HFF-Myc (cell line): Measurements from ENCODE around the gene TECTB.

ENCODE experiments used
- DNase-seq: peaks from one replicate; pipeline ENCODE4 v3.0.0-alpha.2; 2011; ENCODE audit warnings: low read depth; ENCODE audit errors: extremely low read depth
- H3K4me3 ChIP-seq: replicated peaks from 2 replicates; pipeline ENCODE4 v1.5.1; 2011; ENCODE audit warnings: low read depth, mild to moderate bottlenecking, control low read depth, low read length
- CTCF ChIP-seq: IDR thresholded peaks from 2 replicates; pipeline ENCODE4 v1.5.1; 2012; ENCODE audit warnings: mild to moderate bottlenecking, low read depth, low read length, control low read depth; ENCODE audit errors: missing control alignments

The TECTB gene

GRCh38 chr10:112290054-112290373 is 6.8 kb downstream of the TECTB start:
- H3K4me3 ChIP-seq = no peak overlapping the region
- no peak for TF ChIP-seq CTCF
- no peak for DNase-seq

GRCh38 chr10:112294169-112294568 is 11.0 kb downstream of the TECTB start:
- no peak for DNase-seq
- TF ChIP-seq CTCF = no peak
- no peak overlapping the region for H3K4me3 ChIP-seq

- TF ChIP-seq CTCF = no peak
- DNase-seq = no peak
- H3K4me3 ChIP-seq = no peak overlapping the region
Observed at GRCh38 chr10:112295853-112296830, 12.9 kb downstream of the TECTB start.

GRCh38 chr10:112296908-112297331 is 13.7 kb downstream of the TECTB start:
- DNase-seq = no peak
- TF ChIP-seq CTCF = no peak
- no peak overlapping the region for H3K4me3 ChIP-seq

GRCh38 chr10:112298581-112298980 is 15.4 kb downstream of the TECTB start:
- no peak for DNase-seq
- no peak overlapping the region for H3K4me3 ChIP-seq
- TF ChIP-seq CTCF = no peak

GRCh38 chr10:112299456-112299855 is 16.3 kb downstream of the TECTB start:
- DNase-seq = no peak
- no peak overlapping the region for H3K4me3 ChIP-seq
- no peak for TF ChIP-seq CTCF
